Stimulated activated CD8-positive, alpha-beta memory T cell treated with anti-CD3 and anti-CD28 coated beads, Interleukin-12 subunit alpha, Interleukin-12 subunit beta, amount 100 ng/mL, for 4 hours (primary cell): ENCODE measurements around the gene GRAMD1A.
"Not testable (repeated sequence)": the region's sequence is repeated elsewhere in the genome, so short reads cannot be mapped to it uniquely, and the experiment has no call there.

Experiments
- DNase-seq: peaks from one replicate; pipeline ENCODE4 v3.0.0-alpha.2; 2020; ENCODE audit warnings: low read depth

The GRAMD1A gene

GRCh38 chr19:35021016-35021415, 20.9 kb downstream of the GRAMD1A start:
- no peak for DNase-seq

- DNase-seq, result no peak
Observed at GRCh38 chr19:35021596-35021995, 21.5 kb downstream of the GRAMD1A start.

- no peak for DNase-seq
Observed at GRCh38 chr19:35022460-35022859, 22.3 kb downstream of the GRAMD1A start.

- no peak for DNase-seq
Observed at GRCh38 chr19:35023428-35023827, 23.3 kb downstream of the GRAMD1A start.

- no peak for DNase-seq
Observed at GRCh38 chr19:35024095-35024494, 24.0 kb downstream of the GRAMD1A start.

- DNase-seq, result no peak
Observed at GRCh38 chr19:35025969-35026368, 25.8 kb downstream of the GRAMD1A start.

GRCh38 chr19:35026418-35026817, 26.3 kb downstream of the GRAMD1A start:
- DNase-seq, result no peak

- DNase-seq, result no peak
Observed at GRCh38 chr19:35027009-35027408, 26.9 kb downstream of the GRAMD1A start.

- no peak for DNase-seq
Observed at GRCh38 chr19:35027851-35028599, 27.9 kb downstream of the GRAMD1A start.

- DNase-seq, result not testable (repeated sequence)
Observed at GRCh38 chr19:35028600-35028885, 28.4 kb downstream of the GRAMD1A start.

- DNase-seq, result not testable (repeated sequence)
Observed at GRCh38 chr19:35029275-35029736, 29.2 kb downstream of the GRAMD1A start.

- no peak for DNase-seq
Observed at GRCh38 chr19:35029737-35030256, 29.7 kb downstream of the GRAMD1A start.

- DNase-seq, result peak; percentile 56
Observed at GRCh38 chr19:35030257-35031071, 30.3 kb downstream of the GRAMD1A start, which contains the start of gene SCN1B. Gene SCN1B (plus strand): TSS chr19:35030470. CDS start chr19:35030821, 351 bp downstream.

- DNase-seq, result no peak
Observed at GRCh38 chr19:35031072-35031881, 31.2 kb downstream of the GRAMD1A start.

GRCh38 chr19:35032356-35032865, 32.3 kb downstream of the GRAMD1A start:
- no peak for DNase-seq

- no peak for DNase-seq
Observed at GRCh38 chr19:35033067-35034004, 33.2 kb downstream of the GRAMD1A start.

GRCh38 chr19:35034005-35034502, 33.9 kb downstream of the GRAMD1A start:
- DNase-seq, result no peak

GRCh38 chr19:35034588-35035382, 34.7 kb downstream of the GRAMD1A start:
- DNase-seq, result no peak

- no peak for DNase-seq
Observed at GRCh38 chr19:35037716-35038622, 37.8 kb downstream of the GRAMD1A start.
